ENCODE results near the gene EDEM3. TPM values are rescaled to one million over a fixed set of nuclear protein-coding genes. Genes with fewer than 3 reads are reported as not detected.

The EDEM3 gene
- total RNA-seq, 1 experiment from 2014 or later, result 10.6 TPM

DNA sequence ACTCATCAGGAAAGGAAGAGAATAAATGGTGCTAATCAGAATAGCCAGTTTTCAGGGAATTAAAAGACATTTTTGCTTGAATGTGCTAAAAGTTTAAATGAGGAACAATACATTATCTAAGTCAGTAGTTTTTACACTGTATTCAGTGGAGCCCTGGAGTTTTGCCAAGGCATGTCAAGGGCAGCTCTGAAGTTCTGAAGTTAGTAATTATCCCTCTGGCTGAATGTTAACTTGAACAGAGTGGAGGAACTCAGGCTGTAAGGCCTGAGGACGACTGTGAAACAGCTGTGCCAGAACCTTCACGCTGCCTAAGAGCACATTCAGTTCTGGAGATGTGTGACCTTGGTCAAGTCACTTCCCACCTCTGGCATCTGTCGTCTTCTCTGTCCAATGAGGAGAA, 68.1 kb downstream of the EDEM3 start (continued):
- TF ChIP-seq, protein P1, sequence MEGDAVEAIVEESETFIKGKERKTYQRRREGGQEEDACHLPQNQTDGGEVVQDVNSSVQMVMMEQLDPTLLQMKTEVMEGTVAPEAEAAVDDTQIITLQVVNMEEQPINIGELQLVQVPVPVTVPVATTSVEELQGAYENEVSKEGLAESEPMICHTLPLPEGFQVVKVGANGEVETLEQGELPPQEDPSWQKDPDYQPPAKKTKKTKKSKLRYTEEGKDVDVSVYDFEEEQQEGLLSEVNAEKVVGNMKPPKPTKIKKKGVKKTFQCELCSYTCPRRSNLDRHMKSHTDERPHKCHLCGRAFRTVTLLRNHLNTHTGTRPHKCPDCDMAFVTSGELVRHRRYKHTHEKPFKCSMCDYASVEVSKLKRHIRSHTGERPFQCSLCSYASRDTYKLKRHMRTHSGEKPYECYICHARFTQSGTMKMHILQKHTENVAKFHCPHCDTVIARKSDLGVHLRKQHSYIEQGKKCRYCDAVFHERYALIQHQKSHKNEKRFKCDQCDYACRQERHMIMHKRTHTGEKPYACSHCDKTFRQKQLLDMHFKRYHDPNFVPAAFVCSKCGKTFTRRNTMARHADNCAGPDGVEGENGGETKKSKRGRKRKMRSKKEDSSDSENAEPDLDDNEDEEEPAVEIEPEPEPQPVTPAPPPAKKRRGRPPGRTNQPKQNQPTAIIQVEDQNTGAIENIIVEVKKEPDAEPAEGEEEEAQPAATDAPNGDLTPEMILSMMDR (IDR thresholded peaks at IDR 0.05), result no peak

DNA sequence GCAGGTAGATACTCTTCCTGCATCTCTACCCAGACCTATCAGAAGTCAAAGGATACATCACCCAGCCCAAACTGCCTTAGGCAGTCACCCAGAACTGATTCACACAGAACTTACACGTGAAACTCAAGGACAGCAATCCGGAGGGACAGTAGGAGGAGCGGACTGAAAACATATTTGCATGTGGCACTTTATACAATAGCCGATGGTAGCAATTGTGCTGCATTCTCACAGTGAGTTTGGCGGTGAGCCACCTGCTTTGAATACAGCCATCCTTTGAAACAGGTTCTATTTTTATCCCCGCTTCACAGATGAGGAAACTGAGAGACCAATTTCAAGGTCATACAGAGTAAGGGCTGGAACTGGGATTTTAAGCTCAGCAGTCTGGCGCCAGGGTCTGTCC, 69.5 kb downstream of the EDEM3 start:
- TF ChIP-seq EMX1 (CRISPR knock-in tag; IDR thresholded peaks at IDR 0.05) (no peak), ESRRA (CRISPR knock-in tag; IDR thresholded peaks at IDR 0.05; ENCODE audit: borderline replicate concordance) (no peak), ZNF138 (CRISPR knock-in tag; conservative IDR thresholded peaks at IDR 0.05) (no peak), ZNF671 (CRISPR knock-in tag; IDR thresholded peaks at IDR 0.05) (no peak), KAT7 (CRISPR knock-in tag; IDR thresholded peaks at IDR 0.05; ENCODE audit: borderline replicate concordance) (no peak), TCF7 (CRISPR knock-in tag; IDR thresholded peaks at IDR 0.05; ENCODE audit: low read depth) (no peak)
- TF ChIP-seq, protein P2, sequence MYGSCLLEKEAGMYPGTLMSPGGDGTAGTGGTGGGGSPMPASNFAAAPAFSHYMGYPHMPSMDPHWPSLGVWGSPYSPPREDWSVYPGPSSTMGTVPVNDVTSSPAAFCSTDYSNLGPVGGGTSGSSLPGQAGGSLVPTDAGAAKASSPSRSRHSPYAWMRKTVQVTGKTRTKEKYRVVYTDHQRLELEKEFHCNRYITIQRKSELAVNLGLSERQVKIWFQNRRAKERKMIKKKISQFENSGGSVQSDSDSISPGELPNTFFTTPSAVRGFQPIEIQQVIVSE (CRISPR knock-in tag; IDR thresholded peaks at IDR 0.05; ENCODE audit: borderline replicate concordance), result no peak
- TF ChIP-seq, protein P3, sequence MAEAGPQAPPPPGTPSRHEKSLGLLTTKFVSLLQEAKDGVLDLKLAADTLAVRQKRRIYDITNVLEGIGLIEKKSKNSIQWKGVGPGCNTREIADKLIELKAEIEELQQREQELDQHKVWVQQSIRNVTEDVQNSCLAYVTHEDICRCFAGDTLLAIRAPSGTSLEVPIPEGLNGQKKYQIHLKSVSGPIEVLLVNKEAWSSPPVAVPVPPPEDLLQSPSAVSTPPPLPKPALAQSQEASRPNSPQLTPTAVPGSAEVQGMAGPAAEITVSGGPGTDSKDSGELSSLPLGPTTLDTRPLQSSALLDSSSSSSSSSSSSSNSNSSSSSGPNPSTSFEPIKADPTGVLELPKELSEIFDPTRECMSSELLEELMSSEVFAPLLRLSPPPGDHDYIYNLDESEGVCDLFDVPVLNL (CRISPR knock-in tag; IDR thresholded peaks at IDR 0.05; ENCODE audit: borderline replicate concordance, low read depth), result no peak
- TF ChIP-seq, protein P4, sequence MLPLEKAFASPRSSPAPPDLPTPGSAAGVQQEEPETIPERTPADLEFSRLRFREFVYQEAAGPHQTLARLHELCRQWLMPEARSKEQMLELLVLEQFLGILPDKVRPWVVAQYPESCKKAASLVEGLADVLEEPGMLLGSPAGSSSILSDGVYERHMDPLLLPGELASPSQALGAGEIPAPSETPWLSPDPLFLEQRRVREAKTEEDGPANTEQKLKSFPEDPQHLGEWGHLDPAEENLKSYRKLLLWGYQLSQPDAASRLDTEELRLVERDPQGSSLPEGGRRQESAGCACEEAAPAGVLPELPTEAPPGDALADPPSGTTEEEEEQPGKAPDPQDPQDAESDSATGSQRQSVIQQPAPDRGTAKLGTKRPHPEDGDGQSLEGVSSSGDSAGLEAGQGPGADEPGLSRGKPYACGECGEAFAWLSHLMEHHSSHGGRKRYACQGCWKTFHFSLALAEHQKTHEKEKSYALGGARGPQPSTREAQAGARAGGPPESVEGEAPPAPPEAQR (CRISPR knock-in tag; IDR thresholded peaks at IDR 0.05), result no peak
- H3K4me3 Mint-ChIP-seq, result no peak overlapping the region
- ATAC-seq (no peak), DNase-seq (ENCODE audit: low spot score) (no peak)
- peaks cover 2% of the 10 kb centered on the region; the same call in 1 of the 2 replicates for H3K27me3 Mint-ChIP-seq (ENCODE audit: low read depth)
- ChIA-PET CTCF (interaction anchor here (1.7 kb wide), 1 partner anchor 21 kb away, joined by 9 read pairs; no protein-coding TSS in a partner anchor), POLR2A (interaction anchor here (0.6 kb wide), 1 partner anchor 289 kb away, joined by 3 read pairs; the partner anchor contains the start of gene NIBAN1)
- H3K4me1 Mint-ChIP-seq, result 0 out of 2 replicates have a peak, but pooled peaks cover 5% of the 10 kb centered on the region
- peaks cover 14% of the 10 kb centered on the region for H3K36me3 Mint-ChIP-seq
- H3K9me3 Mint-ChIP-seq, result peaks cover 15% of the 10 kb centered on the region
- no peak overlapping the region for H3K27ac Mint-ChIP-seq

DNA sequence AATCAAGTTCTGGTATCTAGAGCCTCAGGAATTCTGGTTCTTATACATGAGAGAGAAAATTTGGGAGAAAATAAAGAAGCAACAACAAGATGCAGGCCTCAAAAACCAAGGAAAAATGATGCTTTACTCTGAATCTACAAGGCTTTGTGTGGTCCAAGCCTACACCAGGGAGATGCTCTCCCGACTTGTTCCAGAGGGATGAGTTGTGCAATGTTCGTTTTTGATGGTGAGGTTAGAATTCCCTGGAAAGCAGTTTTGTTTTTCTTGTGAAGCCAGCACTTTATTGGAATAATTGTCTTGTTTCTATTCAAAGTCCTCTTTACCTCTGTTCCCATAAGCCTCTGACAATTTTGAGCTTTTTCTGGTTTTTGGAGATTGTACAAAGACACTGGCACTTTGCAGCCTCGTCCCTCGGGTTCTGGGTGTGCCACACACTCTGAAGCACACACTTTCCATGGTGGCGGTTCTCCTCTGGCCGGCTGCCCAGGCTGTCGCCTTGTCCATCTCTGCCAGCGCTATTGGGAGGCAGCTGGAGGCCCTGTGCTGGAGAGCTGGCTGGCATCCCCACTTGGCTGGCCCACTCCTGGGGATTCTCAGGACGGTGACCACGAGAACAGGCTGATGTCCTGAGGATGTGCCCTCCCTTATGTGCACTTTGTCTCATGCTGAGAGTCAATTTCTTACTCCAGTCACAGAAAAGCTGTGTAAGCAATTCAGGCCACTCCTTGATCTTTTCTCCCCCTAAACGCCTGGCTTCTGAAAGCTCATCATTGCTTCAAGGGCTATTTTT, 70.2 kb downstream of the EDEM3 start:
- H3K27me3 Mint-ChIP-seq (ENCODE audit: low read depth), result peaks cover 2% of the 10 kb centered on the region; the same call in 1 of the 2 replicates
- H3K4me1 Mint-ChIP-seq, result 0 out of 2 replicates have a peak, but pooled peaks cover 5% of the 10 kb centered on the region
- ChIA-PET POLR2A (interaction anchor here (0.6 kb wide), 1 partner anchor 290 kb away, joined by 3 read pairs; the partner anchor contains the start of gene NIBAN1), CTCF (interaction anchor here (1.7 kb wide), 1 partner anchor 21 kb away, joined by 9 read pairs; no protein-coding TSS in a partner anchor)
- H3K36me3 Mint-ChIP-seq, result peaks cover 14% of the 10 kb centered on the region
- ATAC-seq (no peak), DNase-seq (ENCODE audit: low spot score) (no peak)
- peaks cover 19% of the 10 kb centered on the region for H3K9me3 Mint-ChIP-seq
- no peak overlapping the region for H3K4me3 Mint-ChIP-seq
- no peak for TF ChIP-seq ETV6 (CRISPR knock-in tag; IDR thresholded peaks at IDR 0.05)
- no peak for TF ChIP-seq SMAD4 (CRISPR knock-in tag; IDR thresholded peaks at IDR 0.05)
- TF ChIP-seq, protein P2 (CRISPR knock-in tag; IDR thresholded peaks at IDR 0.05; ENCODE audit: borderline replicate concordance), result no peak
- TF ChIP-seq, protein P5, sequence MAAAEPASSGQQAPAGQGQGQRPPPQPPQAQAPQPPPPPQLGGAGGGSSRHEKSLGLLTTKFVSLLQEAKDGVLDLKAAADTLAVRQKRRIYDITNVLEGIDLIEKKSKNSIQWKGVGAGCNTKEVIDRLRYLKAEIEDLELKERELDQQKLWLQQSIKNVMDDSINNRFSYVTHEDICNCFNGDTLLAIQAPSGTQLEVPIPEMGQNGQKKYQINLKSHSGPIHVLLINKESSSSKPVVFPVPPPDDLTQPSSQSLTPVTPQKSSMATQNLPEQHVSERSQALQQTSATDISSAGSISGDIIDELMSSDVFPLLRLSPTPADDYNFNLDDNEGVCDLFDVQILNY (CRISPR knock-in tag; IDR thresholded peaks at IDR 0.05), result no peak
- TF ChIP-seq, protein P1 (IDR thresholded peaks at IDR 0.05), result no peak
- TF ChIP-seq HMGA2 (CRISPR knock-in tag; IDR thresholded peaks at IDR 0.05), result no peak
- TF ChIP-seq, protein P6, sequence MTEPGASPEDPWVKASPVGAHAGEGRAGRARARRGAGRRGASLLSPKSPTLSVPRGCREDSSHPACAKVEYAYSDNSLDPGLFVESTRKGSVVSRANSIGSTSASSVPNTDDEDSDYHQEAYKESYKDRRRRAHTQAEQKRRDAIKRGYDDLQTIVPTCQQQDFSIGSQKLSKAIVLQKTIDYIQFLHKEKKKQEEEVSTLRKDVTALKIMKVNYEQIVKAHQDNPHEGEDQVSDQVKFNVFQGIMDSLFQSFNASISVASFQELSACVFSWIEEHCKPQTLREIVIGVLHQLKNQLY (CRISPR knock-in tag; IDR thresholded peaks at IDR 0.05), result no peak
- TF ChIP-seq ZNF263 (CRISPR knock-in tag; IDR thresholded peaks at IDR 0.05; ENCODE audit: low read depth), result no peak
- no peak overlapping the region for H3K27ac Mint-ChIP-seq
